GM18511 (cell line): Measurements from ENCODE around the gene RITA1.

Experiments
- ATAC-seq: cut with Tn5 transposase; IDR thresholded peaks from one replicate; pipeline ENCODE4 v1.9.1; 2021; ENCODE audit warnings: mild to moderate bottlenecking, moderate library complexity; ENCODE audit not compliant: unreplicated experiment

Gene RITA1

DNA sequence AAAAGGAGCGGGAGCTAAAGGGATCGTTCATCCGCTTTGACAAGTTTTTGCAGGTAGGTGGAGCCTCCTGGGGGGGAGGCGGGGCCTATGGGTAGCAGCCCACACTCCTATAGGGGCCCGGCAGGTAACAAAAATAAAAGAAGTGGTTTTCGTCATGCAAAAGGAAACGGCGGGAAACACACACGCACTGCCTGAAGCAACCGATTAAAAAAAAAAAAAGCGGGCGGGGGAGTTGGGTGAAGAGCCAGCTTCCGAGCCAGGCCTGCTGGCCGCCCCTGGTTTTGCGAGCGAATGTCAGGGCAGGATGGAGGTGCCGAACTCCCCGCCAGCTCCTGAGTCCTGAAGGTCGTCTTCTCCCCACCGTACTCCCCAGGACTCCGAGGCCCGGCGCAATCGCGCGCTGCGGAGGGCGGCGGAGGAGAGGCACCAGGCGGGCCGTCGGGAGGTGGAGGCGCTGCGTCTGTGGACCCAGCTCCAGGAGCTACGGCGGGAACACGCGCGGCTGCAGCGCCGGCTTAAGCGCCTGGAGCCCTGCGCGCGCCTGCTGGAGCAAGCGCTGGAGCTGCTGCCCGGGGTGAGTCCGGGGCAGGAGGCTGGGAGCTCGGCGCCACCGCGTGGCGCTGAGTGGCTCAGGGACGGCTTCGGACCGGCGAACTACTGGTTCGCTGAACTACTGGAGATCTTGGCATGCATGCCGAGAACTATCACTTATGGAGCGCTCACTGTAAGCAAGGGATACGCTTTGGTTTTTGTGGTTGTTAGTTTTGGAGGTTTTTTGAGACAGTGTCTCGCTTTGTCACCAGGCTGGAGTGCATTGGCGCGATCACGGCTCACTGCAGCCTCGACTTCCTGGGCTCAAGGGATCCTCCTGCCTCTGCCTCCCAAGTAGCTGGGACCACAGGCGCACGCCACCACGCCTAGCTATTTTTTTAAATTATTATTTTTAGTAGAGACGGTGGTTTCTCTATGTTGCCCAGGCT, 32.4 kb upstream of the RITA1 start:
- ATAC-seq, result peak; percentile 75

DNA sequence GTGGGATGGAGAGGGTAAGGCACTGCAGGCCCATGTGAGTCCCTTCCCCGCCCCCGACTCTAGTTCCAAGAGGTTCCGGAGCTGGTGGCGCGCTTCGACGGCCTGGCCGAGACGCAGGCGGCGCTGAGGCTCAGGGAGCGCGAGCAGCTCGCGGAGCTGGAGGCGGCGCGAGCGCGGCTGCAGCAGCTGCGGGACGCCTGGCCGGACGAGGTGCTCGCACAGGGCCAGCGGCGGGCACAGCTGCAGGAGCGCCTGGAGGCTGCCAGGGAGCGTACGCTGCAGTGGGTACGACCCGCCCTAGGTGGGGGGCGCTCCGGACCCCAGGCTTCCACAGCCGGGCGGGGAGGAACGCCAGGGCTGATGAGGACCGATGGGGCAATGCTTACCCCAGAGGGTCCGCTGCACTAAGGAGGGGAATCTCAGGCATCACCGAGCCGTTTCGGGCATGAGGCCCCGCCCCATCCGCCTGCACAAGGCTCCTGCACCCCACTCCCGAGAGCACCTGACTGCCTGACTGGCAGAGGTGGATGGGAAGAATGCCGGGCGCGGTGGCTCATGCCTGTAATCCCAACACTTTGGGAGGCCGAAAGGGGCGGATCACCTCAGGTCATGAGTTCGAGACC, 31.1 kb upstream of the RITA1 start:
- no peak for ATAC-seq

DNA sequence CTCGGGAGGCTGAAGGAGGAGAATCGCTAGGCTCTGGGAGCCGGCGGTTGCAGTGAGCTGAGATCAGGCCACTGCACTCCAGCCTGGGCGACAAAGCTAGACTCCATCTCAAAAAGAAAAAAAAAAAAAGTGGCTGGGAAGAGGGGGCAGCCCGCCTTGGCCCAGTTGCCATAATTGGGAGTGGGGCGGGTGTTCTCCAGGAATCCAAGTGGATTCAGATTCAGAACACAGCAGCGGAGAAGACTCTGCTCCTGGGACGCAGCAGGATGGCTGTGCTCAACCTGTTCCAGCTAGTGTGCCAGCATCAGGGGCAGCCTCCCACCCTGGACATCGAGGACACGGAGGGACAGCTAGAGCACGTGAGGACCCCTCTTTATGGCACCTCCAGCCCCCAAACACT, 30.5 kb upstream of the RITA1 start:
- no peak for ATAC-seq

DNA sequence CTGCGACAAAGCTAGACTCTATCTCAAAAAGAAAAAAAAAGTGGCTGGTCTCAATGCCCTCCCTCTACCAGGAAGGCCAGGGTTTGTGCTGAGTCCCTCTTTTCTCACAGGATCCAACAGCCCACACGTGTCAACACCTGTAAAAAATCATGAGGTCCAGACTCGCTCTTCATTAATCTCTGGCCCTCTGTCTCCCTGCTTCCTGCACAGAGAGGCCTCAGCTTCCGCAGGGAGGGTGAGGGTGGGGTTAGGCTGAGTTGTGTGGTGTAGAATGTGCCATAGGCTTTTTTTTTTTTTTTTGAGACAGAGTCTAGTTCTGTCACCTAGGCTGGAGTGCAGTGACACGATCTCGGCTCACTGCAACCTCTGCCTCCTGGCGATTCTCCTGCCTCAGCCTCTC, 29.9 kb upstream of the RITA1 start:
- no peak for ATAC-seq

DNA sequence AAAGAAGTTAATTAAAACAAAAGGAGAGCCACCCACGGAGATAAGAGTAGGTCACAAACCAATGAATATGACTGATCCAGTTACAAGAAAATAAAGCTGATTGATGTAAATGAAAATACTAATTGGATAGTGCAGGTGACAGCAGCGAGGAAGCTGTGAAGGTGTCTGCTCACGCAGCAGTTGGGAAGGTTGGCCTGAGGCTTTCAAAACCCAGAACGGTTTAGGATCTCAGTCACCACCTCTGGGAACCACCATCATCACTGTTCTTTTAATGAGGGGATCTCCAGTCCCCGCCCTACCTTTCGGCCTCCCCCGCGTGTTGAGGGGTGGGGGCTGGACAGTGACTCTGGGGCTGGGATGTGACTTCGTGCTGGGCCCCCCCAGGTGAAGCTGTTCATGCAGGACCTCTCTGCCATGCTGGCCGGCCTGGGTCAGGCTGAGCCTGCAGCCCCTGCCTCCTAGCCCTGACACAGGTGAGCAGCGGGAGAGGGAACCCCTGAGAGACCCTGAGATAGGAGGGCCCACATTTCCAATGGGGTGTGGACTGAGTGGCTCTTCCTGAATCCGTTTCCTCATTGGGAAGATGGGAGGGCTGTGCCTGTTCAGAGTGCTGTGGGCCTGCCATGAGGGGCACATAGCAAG, 28.2 kb upstream of the RITA1 start:
- ATAC-seq, result no peak

DNA sequence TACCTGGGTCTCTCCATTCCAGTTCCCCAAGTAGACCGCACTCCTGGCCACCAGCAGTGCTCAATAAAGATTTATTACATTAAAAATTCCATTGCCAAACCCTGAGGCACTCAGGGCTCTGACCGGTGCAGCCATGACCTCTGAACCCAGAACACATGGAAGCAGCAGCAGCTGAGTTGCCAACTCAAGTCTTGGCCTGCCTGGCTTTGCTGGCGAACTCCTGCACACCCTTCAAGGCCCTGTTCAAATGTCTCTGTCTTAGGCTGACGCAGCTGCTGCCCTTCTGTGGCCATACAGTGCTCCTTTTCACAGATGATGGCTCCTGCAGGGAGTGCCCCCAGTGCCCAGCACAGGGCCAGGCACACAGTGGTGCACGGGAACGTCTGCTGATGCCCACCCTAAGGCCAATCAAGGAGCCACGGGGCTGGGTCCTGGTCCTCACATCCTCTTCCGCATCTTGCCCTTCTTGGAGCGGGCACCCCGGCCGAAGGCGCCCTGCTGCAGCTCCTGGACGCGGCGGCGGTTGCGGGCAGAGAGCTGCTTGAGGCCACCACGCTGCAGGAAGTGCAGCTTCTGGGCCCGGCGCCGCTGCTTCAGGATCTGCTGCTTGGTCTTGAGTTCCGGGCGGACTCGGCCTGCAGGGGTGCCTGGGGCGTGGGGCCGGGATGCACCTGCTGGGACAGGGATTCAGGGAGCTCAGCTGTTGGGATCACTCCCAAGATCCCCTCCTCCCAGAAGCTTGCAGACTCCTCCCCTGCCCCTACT, 26.9 kb upstream of the RITA1 start:
- ATAC-seq, result no peak

DNA sequence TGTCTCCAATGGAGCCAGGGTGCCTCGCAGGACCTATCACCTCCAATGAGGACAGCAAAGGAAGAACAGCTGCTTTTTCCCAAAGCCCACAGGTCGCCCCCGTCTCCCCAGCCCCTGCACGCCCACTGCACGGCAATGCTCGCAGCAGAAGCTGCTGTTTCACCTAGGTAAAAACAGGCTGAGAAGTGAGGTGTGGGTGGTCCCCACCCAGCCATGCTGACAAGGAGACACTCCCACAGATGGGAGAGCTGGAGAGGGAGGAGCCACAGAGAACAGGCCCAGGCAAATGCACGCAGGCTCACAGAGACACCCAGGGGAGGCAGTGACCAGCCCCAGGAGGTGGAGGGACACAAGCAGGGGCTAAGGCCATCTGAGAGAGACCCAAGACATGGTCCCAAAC, 25.6 kb upstream of the RITA1 start:
- no peak for ATAC-seq

DNA sequence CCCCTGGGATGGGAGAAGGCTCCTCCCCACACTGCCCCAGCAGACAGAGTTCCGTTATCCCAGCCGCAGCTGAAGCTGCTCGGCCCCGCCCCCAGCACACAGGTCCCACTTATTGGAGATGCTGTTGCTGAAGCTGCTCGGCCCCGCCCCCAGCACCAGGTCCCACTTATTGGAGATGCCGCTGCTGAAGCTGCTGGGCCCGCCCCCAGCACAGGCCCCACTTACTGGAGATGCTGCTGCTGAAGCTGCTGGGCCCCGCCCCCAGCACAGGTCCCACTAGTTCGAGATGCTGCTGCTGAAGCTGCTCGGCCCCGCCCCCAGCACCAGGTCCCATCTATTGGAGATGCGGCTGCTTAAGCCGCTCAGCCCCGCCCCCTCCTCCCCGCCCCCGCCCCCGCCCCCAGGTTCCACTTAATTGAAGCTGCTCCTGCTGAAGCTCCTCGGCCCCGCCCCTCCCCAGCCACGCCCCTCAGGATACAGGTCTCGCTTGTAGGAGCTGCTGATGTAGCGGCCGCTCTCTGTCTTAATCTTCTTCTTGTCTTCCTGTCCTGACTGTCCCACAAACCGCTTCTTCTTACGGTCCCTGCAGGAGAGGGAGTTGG, 24.0 kb upstream of the RITA1 start:
- no peak for ATAC-seq

DNA sequence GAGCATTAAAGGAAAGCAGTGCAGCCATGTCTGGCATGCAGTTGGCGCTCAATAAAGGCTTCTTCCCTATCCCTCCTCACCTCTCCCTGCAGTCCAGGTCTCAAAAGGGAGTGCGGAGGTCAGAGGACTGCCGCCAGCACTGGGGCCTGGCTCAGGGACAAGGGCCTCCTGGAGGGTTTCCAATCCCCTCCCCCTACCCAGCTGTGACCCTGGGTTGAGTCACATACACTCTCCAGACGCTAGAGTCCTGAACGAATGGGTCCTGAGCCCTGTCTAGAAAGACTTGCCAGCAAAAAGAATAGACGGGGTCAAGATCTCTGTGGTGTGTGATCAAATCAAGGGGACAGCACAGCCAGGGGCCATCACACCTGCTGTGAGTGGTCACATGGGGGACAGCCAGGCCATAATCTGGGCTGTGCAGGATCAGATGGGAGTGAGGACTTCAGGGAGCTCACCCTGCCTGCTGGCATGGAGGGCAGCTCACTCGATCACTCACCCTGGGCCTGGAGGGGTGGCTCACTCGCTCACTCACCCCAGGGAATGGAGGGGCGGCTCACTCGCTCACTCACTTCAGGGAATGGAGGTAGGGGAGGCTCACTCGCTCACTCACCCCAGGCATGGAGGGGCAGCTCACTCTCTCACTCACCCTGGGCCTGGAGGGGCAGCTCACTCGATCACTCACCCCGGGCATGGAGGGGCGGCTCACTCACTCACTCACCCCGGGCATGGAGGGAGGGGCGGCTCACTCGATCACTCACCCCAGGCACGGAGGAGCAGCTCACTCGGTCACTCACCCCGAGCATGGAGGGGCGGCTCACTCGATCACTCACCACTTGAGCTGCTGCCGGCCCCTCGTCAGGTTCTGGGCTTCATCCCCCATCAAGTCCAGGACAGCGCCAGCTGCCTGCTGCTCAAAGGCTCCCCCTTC, 23.2 kb upstream of the RITA1 start:
- no peak for ATAC-seq

DNA sequence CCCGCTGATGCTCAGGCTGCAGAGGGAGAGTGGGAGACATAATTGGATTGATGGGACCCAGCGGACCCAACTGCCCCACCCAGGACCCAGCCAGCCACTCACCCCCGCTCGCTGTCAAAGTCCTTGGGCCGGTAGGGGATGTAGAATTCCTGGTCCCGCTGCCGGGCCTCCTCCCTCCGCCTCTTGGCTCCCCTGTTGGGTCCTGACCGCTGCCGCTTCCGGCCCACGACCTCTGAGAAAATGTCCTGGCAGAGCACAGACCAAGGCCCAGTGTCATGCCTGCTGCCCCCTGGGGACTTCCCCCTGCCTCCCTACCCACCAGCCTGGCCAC, 22.5 kb upstream of the RITA1 start:
- ATAC-seq, result no peak

DNA sequence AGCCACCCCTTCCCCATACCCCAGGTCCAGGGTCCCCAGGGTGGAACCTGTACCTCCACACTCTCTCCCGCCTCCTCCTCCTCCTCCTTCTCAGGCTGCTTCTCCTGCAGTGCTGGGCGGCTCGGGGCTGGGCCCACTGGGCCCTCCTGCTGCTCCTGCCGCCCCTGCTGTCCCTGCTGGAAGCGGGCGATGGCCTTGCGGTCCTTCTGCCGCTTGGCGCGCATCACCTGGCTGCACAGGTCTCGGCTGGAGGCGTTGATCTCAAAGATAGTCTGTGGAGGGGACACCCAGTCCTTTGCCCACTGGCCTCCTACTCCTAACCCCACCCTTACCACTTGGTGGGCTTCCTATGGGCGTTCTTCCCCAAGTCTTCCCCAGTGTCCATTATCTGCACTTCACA, 21.5 kb upstream of the RITA1 start:
- no peak for ATAC-seq

DNA sequence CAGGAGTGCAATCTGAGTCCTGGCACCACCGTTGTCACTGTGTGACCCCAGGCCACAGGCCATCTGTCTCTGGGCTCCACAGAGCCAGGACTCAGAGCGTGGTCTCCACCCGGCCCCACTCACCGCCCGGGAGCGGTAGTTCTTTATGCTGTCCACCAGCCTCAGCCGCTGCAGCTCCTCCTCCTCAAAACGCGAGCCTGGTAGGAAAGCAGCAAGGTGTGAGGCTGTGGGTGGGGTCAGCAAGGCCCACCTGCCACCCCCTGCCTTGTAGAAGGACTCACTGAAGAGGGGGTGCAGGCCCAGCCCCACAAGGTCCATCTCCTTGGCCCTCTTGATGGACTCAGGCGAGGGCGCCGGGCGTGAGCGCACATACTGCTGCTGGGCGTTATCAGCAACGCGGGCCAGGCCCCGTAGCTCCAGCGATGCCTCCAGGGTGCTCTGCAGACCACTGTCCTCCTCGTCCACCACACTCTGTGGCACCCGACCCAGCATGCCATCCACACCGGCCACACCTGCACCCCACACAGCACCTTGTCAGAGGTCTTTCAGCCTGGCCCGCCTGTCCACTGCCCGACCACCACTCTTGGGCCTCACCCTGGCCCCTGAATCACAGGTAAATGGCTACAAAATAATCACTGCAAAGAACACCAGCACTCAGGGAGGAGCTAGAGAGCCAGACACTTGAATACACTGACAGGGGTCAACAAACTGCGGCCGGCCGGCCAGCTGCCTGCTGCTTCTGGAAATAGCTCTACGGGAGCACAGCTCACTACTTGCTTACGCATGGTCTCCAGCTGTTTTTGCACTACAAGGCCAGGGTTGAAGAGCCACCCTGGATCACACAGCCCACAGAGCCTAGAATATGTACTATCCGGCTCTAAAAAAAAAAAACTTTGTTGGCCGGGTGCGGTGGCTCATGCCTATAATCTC, 19.7 kb upstream of the RITA1 start:
- no peak for ATAC-seq

DNA sequence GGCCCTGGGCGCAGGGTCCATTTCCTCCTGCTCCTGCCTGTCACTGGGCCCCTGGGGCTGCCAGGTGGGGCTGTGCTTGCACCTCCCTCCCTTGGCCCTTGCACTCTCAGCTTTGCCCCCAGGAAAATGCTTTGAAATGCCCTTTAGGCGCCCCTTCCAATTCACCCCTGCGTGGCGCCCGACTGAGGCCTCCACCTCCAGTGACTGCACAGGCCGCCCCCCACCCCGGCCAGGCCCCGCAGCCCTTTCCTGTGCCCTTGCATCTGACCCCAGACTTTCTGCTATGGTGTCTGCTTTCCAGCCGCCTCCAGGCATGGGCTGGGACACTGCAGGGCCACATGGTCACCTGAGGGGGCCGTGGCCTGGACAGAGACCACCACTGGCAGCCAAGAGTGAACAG, 17.7 kb upstream of the RITA1 start:
- ATAC-seq, result no peak

DNA sequence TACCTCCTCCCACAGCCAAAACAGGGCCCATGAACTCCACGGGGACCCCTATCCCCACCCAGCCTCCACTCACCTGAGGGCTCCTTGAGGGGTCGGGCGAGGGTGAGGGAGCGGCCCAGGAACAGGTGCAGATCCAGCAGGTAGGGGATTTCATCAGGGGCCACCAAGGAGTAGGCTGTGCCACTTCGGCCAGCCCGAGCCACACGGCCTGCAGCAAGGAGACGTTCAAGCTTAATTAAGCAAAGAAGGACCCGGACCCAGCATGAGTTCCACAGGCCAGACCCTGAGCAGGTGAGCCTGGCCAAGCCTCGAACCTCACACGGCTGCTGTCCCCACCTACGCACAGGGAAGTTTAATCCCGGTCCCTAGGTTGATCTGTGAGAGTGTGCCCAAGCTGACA, 15.8 kb upstream of the RITA1 start:
- ATAC-seq, result no peak

DNA sequence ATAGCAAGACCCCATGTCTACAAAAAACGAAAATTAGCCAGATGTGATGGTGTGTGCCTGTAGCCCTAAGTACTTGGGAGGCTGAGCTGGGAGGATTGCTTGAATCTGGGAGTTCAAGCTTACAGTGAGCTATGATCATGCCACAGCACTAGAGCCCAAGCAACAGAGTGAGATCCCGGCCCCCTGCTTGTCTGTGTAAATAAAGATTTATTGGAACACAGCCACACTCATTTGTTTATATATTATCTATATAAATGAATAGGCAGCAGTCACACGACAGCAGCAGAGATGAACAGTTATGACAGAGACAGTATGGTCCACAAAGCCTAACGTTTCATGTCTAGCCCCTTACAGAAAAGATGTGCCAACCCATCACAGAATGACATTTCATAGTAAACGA, 15.1 kb upstream of the RITA1 start:
- ATAC-seq, result no peak

DNA sequence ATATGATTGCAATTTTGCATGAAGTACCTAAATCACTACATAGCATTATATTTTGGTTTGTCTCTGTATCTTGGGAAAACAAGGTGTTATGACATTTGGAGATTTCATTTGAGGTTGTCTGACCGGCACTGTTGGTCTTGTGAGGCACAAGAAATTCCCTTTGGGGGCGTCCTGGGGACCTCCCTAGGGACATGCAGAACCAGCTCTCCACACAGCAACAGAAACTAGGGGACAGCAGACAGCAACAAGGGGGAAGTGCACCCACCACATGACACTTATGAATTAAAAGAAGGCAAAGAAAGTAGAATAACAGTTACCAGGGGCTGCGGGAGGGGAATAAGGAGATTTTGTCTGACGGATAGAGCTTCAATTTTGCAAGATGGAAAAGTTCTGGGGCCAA, 14.6 kb upstream of the RITA1 start:
- ATAC-seq, result no peak

DNA sequence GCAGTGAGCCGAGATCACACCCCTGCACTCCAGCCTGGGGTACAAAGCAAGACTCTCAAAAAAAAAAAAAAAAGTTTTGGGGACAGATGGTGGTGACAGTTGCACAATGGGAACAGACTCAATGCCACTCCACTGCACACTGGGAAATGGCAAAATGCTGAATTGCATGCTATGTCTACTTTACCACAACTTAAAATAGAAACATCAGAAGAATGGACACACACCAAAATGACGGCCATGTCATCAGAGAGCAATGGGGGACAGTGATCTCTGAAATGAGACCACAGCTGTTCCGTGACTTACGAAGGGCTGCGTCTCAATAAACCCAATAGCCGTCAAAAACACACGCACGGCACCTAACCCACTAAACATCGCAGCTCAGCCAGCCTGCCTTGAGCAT, 14.0 kb upstream of the RITA1 start:
- ATAC-seq, result no peak

DNA sequence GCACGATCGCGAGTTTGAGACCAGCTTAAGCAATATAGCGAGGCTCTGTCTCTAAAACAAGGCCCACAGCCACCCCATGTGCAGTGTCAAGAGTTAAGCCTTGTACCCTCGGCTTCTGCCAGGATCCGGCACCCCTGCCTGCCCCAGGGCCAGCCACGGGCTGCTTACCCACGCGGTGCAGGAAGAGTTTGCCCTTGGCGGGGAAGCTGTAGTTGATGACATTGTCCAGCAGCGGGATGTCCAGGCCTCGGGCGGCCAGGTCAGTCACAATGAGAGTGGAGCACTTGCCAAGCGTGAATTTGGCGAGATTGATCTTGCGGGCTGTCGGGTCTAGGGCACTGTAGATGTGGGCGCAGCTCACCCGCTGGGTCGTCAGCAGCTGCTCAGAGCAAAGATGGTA, 13.3 kb upstream of the RITA1 start:
- no peak for ATAC-seq
